Loucy (cell line): ENCODE measurements around the gene UBTD2.

Experiments
- EZH2phosphoT487 ChIP-seq: fragments of 200-600 bp; IDR thresholded peaks from 2 replicates; pipeline ENCODE4 v1.6.1; 2018; ENCODE audit warnings: antibody characterized with exemption, mild to moderate bottlenecking, moderate library complexity, borderline replicate concordance
- TF ChIP-seq, protein P1 (sequence below): fragments of 200-600 bp; sonication (generic); conservative IDR thresholded peaks from 2 replicates; pipeline ENCODE4 v1.5.1; 2014; ENCODE audit warnings: mild to moderate bottlenecking, antibody characterized with exemption, low read length

DNA sequence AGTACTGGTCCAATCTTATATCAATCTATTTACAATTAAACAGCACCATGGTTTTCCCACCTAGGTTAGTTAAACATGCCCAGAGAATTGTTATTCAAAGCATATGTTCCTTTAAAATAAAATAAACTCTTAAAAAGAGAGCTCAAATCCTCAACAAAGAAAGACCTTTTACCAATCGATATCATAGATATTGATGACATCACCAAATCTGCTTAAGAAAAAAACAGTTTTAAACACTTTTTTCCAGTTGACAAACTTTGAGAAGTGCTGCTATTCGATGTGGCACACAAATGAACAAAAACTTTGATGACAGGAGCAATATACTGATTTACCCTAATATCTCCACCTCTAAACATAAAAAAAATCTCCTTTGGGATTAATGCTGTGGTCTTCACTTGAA lies 73.8 kb downstream of the UBTD2 start:
- TF ChIP-seq, protein P1, sequence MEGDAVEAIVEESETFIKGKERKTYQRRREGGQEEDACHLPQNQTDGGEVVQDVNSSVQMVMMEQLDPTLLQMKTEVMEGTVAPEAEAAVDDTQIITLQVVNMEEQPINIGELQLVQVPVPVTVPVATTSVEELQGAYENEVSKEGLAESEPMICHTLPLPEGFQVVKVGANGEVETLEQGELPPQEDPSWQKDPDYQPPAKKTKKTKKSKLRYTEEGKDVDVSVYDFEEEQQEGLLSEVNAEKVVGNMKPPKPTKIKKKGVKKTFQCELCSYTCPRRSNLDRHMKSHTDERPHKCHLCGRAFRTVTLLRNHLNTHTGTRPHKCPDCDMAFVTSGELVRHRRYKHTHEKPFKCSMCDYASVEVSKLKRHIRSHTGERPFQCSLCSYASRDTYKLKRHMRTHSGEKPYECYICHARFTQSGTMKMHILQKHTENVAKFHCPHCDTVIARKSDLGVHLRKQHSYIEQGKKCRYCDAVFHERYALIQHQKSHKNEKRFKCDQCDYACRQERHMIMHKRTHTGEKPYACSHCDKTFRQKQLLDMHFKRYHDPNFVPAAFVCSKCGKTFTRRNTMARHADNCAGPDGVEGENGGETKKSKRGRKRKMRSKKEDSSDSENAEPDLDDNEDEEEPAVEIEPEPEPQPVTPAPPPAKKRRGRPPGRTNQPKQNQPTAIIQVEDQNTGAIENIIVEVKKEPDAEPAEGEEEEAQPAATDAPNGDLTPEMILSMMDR = no peak
- TF ChIP-seq EZH2phosphoT487 = no peak
